NCI-H1694 treated with DMSO at 0.1 percent for 48 hours (cell line): ENCODE measurements around the gene RAB22A.
"Not testable (repeated sequence)": the region's sequence is repeated elsewhere in the genome, so short reads cannot be mapped to it uniquely, and the experiment has no call there.

Experiments
- DNase-seq: peaks from one replicate; lab custom pipeline; 2025; lab: John Stamatoyannopoulos, UW

RAB22A gene

GRCh38 chr20:58344741-58345140, 35.2 kb downstream of the RAB22A start:
- DNase-seq = no peak

- no peak for DNase-seq
Measured at GRCh38 chr20:58349570-58349969, 40.1 kb downstream of the RAB22A start.

GRCh38 chr20:58352468-58352867, 43.0 kb downstream of the RAB22A start:
- DNase-seq = no peak

DNA sequence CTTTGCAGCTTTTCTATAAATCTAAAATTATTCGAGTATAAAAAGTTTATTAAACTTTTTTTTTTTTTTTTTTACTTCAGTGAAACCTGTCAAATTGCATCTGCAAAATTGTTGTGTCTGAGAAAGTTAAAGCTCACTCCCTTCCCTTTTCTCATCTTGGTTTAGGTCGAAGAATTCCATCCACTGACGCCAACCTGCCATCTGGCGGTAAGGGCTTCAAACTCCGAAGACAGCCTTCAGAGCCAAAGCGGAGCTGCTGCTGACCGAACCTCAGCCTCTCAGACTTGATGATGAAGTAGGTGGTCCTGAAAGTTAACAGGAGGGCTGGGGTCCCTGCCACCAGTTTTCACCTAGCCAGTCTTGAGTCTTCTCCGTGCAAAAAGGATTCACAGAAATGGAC, 49.9 kb downstream of the RAB22A start:
- no peak for DNase-seq

DNA sequence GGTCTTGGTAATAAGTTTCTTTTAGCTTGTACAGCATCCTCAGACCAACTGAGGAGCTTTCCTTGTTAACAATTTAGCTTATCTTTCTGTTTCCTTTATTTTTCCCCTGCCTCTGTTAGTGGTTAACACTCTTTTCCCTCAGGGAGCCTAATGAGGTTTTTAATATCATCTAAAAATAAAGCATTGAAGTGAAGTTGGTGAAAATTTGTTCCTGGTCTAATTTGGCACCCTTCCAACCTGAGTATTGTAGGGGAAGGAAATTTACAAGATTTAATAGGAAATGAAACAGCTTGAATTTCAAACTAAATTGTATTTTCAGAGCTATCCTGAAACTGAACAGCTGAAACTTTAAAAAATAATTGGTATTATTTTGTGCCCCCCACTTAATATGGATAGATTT, 51.4 kb downstream of the RAB22A start:
- no peak for DNase-seq

- no peak for DNase-seq
Measured at GRCh38 chr20:58361481-58362205, 52.1 kb downstream of the RAB22A start.

DNA sequence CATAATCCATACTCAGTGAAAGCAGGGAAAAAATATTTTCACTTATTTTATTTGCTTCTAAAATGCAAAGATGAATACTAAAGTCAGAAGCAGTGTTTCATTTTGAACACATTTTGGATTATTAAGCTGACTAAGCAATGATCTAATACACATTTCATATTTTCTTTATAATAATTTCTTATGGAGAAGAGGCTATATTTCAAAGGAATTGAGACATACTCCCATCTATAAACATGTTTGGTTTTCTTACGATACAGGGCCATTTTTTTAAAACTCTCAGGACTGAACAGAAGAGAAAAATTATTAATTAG, 52.6 kb downstream of the RAB22A start:
- no peak for DNase-seq

GRCh38 chr20:58362970-58363369, 53.5 kb downstream of the RAB22A start:
- DNase-seq = no peak

- DNase-seq = no peak
Measured at GRCh38 chr20:58366866-58367265, 57.4 kb downstream of the RAB22A start.

- no peak for DNase-seq
Measured at GRCh38 chr20:58372806-58373205, 63.3 kb downstream of the RAB22A start.

DNA sequence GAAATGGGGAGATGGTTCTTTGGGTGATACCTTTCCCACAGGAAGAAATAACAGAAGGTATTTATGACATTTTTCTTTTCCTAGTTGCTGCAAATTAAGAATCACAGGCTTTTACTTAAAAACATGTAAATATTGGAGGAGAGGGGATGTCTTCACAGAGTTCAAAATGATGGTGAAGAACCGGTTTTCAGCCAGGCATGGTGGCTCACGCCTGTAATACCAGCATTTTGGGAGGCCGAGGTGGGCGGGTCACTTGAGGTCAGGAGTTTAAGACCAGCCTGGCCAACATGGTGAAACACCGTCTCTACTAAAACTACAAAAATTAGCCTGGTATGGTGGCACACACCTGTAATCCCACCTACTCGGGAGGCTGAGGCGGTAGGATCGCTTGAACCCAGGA, 63.8 kb downstream of the RAB22A start:
- not testable (repeated sequence) for DNase-seq

DNA sequence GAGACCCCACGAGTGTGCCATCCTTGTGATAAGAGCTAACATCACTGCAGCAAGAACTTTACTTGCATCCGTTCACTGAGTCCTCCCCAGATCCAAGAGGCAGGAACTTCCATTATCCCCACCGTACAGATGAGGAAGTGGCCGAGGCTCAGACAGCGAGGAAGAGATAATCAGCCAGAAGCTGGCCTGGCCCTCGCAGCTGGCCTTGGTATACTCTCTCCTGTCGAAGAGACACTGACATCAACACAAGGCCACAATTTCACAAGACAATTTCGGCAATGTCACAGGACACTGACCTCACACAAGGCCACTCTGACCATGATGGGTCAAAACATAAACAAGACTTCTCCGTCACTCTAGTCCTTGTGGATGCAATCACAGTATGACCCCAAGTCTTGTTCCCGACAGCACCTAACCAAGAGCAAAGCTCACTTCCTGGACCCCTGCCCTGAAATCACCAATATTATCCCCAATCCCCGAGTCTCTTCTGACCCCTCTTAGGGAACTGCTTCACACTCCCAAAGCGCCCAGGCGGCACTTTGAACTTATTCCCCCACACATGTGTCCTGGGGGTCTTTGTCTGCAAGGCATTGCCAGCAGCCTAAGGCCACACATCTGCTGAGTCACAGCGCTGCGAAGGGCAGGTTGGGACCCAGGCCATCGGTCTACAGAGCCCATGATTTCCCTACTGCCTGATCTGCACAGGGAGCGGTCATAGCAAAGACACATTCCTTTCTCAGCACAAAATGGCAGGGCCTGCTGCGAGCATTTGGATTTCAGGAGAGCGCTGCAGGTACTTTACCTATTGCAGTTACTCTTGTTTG, 64.7 kb downstream of the RAB22A start:
- no peak for DNase-seq

DNA sequence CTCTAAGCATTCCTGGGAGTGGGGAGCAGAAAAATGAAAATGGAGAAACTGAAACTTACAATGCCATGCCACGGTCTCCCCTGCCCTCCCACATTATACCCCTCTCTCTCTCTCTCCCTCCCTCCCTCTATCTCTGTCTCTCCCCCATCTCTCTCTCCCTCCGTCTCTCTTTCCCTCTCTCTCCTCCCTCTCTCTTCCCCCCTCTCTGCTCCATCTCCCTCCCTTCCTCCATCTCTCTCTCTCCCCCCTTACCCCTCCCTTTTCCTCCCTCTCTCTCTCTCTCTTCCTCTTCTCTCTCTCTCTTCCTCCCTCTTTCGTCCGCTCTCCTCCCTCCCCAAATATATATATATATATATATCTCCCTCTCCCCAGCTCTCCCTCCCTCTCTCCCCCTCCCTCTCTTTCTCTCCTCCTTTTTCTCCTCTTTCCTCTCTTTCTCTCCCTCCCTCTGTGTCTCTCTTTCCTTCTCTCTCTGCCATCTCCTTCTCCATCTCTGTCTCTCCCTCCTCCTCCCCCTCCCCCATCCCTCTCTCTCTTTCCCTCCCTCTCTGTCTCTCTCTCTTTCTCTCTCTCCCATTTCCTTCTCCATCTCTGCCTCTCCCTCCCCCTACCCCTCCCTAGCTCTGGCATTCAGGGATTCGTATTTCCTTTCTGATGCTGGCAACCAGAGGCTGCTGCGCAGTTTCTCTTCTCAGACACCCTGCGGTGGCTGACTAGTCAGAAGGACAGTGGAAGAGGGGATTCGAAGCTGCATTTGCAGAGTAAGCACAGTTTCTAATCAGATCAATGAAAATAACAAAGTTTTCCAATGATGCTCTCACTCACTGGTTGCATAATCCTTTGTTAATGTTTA, 65.6 kb downstream of the RAB22A start:
- DNase-seq = no peak

DNA sequence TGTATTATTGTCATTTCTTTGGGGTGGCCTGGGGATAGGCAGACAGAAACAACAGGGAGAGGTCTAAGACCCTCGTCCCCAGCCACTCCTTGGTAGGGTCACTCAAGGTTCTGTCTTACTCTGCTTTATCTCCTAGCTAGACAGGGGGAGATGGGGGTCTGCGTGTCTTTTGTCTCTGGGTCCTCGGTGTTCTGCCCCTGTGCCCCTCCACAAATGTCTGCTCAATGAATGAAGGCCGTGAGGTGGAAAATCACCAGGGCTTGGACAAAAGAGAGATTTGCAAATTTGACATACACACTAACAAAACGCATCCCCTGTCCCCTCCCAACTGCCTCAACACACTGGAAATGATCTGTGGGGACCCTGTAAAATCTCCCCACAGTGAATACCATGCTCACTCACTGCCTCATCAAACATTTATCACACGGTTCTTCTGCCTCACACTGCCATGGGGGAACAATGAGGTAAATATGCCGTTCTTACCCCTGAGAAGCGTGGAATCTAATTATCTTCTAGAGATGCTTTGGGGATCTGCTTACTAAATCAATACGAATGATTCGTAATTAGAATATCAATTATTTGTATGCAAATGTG, 66.3 kb downstream of the RAB22A start:
- no peak for DNase-seq

GRCh38 chr20:58377017-58377416, 67.5 kb downstream of the RAB22A start:
- DNase-seq = no peak

GRCh38 chr20:58377766-58378401, 68.4 kb downstream of the RAB22A start:
- DNase-seq = no peak

GRCh38 chr20:58378704-58379103, 69.2 kb downstream of the RAB22A start:
- no peak for DNase-seq

DNA sequence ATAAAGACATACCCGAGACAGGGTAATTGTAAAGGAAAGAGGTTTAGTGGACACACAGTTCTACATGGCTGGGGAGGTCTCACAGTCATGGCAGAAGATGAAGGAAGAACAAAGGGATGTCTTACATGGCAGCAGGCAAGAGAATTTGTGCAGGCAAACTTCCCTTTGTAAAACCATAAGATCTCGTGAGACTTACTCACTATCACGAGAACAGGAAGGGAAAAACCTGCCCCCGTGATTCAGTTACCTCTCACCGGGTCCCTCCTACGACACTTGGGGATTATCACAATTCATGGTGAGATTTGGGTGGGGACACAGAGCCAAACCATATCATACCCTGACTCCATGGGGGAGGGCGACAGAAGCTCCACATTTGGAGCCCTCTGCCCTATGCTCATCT, 72.1 kb downstream of the RAB22A start:
- no peak for DNase-seq

DNA sequence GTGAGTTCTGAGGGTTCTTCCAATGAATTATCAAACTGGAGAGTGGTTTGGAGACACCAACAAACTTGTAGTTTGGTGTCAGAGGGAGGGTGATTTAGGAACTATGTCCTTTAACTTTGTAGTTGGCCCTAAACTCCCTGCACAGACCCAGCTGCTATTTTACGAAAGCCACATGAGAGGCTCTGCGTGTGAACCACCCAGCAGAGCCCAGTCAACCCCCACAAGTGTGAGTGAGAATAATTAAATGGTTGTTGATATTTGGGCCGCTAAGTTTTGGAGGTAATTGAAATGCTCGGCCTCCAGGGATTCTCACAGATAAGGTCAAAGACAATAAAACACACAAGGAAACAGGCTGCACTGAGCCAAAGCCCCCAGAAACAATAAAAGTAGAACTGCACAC, 72.6 kb downstream of the RAB22A start:
- no peak for DNase-seq

- DNase-seq = no peak
Measured at GRCh38 chr20:58384821-58385220, 75.3 kb downstream of the RAB22A start.

- DNase-seq = no peak
Measured at GRCh38 chr20:58388028-58388601, 78.6 kb downstream of the RAB22A start.
